Stomach (tissue), 4 donors: ENCODE measurements around the gene ANKFN1.

Experiments used
- POLR2A ChIP-seq, 4 donors: fragments of 450-650 bp; IDR thresholded peaks; one replicate each; pipeline ENCODE4 v1.6.1; 2016; ENCODE audit warnings: antibody characterized with exemption in 4 of 4, control low read depth in 2 of 4, mild to moderate bottlenecking in 1 of 4, moderate library complexity in 1 of 4
- TF ChIP-seq, protein P1 (sequence below), 7 experiments: fragments of 450-650 bp in 4 of 7; fragments of 200-600 bp in 3 of 7; sonication (generic) in 3 of 7; IDR thresholded peaks; one replicate each; pipeline ENCODE4 v1.5.1; 2016 to 2019; ENCODE audit warnings: antibody characterized with exemption in 7 of 7, control low read depth in 2 of 7, mild to moderate bottlenecking in 1 of 7

- no peak for TF ChIP-seq POLR2A (IDR thresholded peaks at IDR 0.05)
- TF ChIP-seq, protein P1, sequence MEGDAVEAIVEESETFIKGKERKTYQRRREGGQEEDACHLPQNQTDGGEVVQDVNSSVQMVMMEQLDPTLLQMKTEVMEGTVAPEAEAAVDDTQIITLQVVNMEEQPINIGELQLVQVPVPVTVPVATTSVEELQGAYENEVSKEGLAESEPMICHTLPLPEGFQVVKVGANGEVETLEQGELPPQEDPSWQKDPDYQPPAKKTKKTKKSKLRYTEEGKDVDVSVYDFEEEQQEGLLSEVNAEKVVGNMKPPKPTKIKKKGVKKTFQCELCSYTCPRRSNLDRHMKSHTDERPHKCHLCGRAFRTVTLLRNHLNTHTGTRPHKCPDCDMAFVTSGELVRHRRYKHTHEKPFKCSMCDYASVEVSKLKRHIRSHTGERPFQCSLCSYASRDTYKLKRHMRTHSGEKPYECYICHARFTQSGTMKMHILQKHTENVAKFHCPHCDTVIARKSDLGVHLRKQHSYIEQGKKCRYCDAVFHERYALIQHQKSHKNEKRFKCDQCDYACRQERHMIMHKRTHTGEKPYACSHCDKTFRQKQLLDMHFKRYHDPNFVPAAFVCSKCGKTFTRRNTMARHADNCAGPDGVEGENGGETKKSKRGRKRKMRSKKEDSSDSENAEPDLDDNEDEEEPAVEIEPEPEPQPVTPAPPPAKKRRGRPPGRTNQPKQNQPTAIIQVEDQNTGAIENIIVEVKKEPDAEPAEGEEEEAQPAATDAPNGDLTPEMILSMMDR (IDR thresholded peaks at IDR 0.05) = no peak
These were observed 383.5 kb downstream of the ANKFN1 start for GRCh38 chr17:56536766-56537165.
